Measurements from ENCODE around the gene TMEM163.

The TMEM163 gene

GRCh38 chr2:134714228-134714627 is 4.6 kb downstream of the TMEM163 start:
- Mint-ChIP-seq H3K4me3 (no peak overlapping the region), H3K4me1 (peaks cover 32% of the 10 kb centered on the region), H3K36me3 (ENCODE audit: low read depth) (no peaks in the 10 kb centered on the region), H3K27ac (no peak overlapping the region), H3K9me3 (no peaks in the 10 kb centered on the region), H3K27me3 (peaks cover 60% of the 10 kb centered on the region)
- ATAC-seq (peak; percentile 92), DNase-seq (no peak)

DNA sequence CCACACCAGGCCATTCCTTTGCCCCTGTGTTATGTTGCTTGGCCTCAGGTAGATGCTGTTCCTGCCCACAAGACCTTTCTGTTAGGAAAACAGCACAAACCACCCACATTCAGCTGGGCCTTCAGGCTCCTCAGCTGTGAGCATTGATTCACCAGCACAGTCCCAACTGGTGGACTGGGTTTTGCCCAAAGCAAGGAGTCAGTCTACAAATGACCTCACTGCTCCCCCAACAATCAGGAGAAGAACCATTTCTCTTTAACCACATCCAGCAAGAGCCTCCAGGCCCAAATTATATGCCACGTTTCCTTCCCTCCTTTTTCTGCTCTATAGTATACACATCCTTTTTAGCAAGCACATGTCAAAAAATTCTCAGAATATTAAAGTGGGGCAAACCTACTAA is 5.2 kb downstream of the TMEM163 start:
- Mint-ChIP-seq H3K9me3 (no peaks in the 10 kb centered on the region), H3K4me1 (peaks cover 32% of the 10 kb centered on the region), H3K4me3 (no peak overlapping the region), H3K27ac (no peak overlapping the region), H3K27me3 (peaks cover 66% of the 10 kb centered on the region), H3K36me3 (ENCODE audit: low read depth) (no peaks in the 10 kb centered on the region)
- DNase-seq (no peak), ATAC-seq (no peak)

GRCh38 chr2:134713176-134713575 is 5.6 kb downstream of the TMEM163 start:
- Mint-ChIP-seq H3K27ac (no peak overlapping the region), H3K4me1 (peaks cover 32% of the 10 kb centered on the region), H3K27me3 (peaks cover 65% of the 10 kb centered on the region), H3K4me3 (no peak overlapping the region), H3K36me3 (ENCODE audit: low read depth) (no peaks in the 10 kb centered on the region), H3K9me3 (no peaks in the 10 kb centered on the region)
- no peak for DNase-seq
- ATAC-seq, result no peak

GRCh38 chr2:134712736-134713135 is 6.1 kb downstream of the TMEM163 start:
- peaks cover 32% of the 10 kb centered on the region for H3K4me1 Mint-ChIP-seq
- no peaks in the 10 kb centered on the region for H3K9me3 Mint-ChIP-seq
- H3K27ac Mint-ChIP-seq, result no peak overlapping the region
- ATAC-seq (no peak), DNase-seq (no peak)
- H3K4me3 Mint-ChIP-seq, result no peak overlapping the region
- peaks cover 64% of the 10 kb centered on the region for H3K27me3 Mint-ChIP-seq
- no peaks in the 10 kb centered on the region for H3K36me3 Mint-ChIP-seq (ENCODE audit: low read depth)

GRCh38 chr2:134712299-134712698 is 6.5 kb downstream of the TMEM163 start:
- H3K9me3 Mint-ChIP-seq, result no peaks in the 10 kb centered on the region
- peaks cover 63% of the 10 kb centered on the region for H3K27me3 Mint-ChIP-seq
- no peak overlapping the region for H3K4me3 Mint-ChIP-seq
- H3K27ac Mint-ChIP-seq, result no peak overlapping the region
- H3K36me3 Mint-ChIP-seq (ENCODE audit: low read depth), result no peaks in the 10 kb centered on the region
- DNase-seq (no peak), ATAC-seq (no peak)
- H3K4me1 Mint-ChIP-seq, result peaks cover 31% of the 10 kb centered on the region

DNA sequence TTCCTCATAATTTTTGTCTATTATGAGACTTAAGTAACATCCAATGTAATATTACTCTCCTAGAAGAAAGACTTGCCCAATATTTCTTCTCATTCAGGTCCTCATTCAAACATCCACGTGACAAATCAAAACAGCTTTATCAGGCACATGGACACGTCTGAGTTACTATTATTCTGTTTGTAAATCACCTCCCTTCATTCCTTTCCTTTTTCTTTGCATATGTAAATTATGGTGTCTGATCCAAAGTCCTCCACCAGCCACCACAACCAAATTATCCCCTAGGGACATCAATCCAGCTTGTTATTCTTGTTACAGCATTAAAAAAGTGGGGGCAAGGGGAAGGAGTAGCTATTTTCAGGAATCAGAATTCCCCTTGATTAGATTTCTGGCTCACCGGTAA is 7.1 kb downstream of the TMEM163 start:
- no peak for DNase-seq
- H3K36me3 Mint-ChIP-seq (ENCODE audit: low read depth), result no peaks in the 10 kb centered on the region
- H3K4me3 Mint-ChIP-seq, result no peak overlapping the region
- H3K9me3 Mint-ChIP-seq, result no peaks in the 10 kb centered on the region
- H3K4me1 Mint-ChIP-seq, result peaks cover 30% of the 10 kb centered on the region
- H3K27ac Mint-ChIP-seq, result no peak overlapping the region
- H3K27me3 Mint-ChIP-seq, result peaks cover 60% of the 10 kb centered on the region
- no peak for ATAC-seq

DNA sequence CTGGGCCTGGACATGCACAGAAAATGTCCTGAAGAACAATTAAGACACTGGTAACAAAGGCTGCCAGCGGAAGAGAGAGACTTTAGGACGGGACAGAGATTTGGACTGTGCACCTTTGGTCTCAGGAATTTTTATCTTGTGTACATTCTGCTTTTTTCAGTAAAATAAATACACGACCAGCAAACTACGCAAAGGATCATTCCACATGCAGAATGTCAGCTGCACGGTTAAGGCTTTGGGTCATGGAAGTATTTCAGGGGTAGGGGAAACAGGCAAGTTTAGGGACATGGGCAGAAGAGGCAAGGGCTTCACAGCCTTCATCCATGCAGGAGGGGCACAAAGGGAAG is 11.5 kb downstream of the TMEM163 start:
- no peaks in the 10 kb centered on the region for H3K9me3 Mint-ChIP-seq
- H3K36me3 Mint-ChIP-seq (ENCODE audit: low read depth), result no peaks in the 10 kb centered on the region
- no peak overlapping the region for H3K4me3 Mint-ChIP-seq
- ATAC-seq (no peak), DNase-seq (no peak)
- no peak overlapping the region for H3K27ac Mint-ChIP-seq
- H3K4me1 Mint-ChIP-seq, result peaks cover 10% of the 10 kb centered on the region
- H3K27me3 Mint-ChIP-seq, result peaks cover 58% of the 10 kb centered on the region

DNA sequence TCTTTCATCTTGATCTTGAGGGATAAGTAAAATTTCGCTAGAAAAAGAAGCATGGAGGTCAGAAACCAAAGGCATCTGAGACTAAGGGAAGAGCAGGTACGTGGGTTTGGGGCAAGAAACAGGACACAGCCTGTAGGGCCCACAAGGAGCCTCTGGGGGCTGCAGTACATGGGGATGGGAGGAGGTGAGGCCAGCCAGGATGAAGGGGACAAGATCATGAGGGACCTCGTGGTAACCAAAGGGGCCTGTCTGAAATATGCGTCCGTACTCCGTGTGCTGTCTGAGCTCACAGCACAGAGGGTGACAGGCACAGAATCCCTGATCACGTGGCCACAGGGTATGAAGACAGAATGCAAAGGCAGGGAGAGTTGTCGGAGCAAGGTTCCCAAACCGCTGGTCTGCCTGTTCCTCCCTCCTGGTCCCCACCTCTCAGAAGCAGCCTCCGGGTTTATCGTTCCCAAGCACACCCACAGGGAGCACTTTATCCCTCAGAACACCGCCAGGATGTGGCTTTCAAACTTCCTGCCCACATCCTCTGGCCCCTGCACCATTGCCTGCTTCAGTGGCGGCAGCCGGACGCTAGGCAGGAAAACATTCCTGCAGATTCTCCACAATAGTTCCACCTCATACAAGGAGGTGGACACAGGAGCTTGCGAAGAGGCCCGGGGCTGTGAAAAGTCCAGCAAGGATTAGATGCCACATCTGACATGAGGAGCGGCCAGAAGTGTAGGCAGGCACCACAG is 12.0 kb downstream of the TMEM163 start:
- H3K27ac Mint-ChIP-seq, result no peak overlapping the region
- H3K4me1 Mint-ChIP-seq, result peaks cover 10% of the 10 kb centered on the region
- H3K27me3 Mint-ChIP-seq, result peaks cover 63% of the 10 kb centered on the region
- ATAC-seq (peak; percentile 77), DNase-seq (no peak)
- H3K4me3 Mint-ChIP-seq, result no peak overlapping the region
- no peaks in the 10 kb centered on the region for H3K9me3 Mint-ChIP-seq
- H3K36me3 Mint-ChIP-seq (ENCODE audit: low read depth), result no peaks in the 10 kb centered on the region

DNA sequence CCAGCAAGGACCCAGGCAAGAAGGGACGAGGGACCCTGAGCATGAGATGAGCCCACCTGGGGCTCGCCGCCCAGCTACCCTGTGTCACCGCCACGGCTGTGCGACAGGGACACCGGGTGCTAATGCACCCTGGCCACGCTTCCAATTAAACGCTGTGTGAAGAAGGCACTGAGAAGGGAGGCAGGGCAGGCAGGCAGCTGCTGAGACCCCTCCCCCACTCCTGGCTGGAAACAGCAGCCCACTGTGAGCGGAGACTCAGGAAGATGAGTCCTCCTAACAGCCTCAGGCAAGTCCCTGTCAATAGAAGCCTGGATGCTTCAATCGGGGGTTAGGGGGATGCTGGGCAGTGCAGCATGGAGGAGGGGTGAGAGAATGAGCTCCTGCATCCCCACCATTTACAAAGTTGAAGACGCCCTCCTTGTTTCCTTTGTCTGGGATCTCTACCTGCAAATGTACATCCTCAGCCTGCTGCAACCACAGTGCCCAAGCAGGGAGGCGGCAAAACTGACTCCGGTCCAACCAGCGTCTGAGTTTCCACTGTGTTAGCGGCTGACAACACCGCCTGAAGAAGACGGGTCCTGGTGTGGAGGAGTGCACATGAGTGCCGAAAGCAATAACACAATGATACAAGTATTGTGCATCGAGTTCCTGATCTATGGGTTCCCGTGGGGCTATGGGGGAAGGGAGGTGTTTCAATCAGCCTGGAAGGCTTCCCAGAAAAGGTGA is 12.8 kb downstream of the TMEM163 start:
- Mint-ChIP-seq H3K27ac (no peak overlapping the region), H3K4me1 (peaks cover 10% of the 10 kb centered on the region), H3K4me3 (no peak overlapping the region), H3K9me3 (no peaks in the 10 kb centered on the region), H3K27me3 (peaks cover 65% of the 10 kb centered on the region), H3K36me3 (ENCODE audit: low read depth) (no peaks in the 10 kb centered on the region)
- ATAC-seq (no peak), DNase-seq (no peak)

DNA sequence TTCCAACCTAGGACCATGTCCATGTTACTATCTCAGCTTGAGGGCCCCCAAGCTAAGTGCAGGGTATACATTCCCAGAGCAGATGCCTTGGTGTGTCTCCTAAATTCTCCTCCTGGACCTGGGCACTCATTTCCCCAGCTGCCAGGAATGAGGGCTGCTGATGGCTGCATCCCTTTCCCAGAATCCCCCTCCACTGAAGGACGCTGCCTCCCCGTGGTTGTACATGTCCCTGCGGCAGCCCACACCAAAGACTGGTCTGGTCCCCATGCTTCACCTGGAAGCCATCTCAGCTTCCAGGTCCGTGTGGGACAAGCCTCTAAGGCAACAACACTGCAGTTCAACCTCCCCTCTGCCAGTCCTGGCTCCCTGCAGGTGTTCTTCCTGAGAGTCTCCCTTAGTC is 14.6 kb downstream of the TMEM163 start:
- Mint-ChIP-seq H3K36me3 (ENCODE audit: low read depth) (no peaks in the 10 kb centered on the region), H3K9me3 (no peaks in the 10 kb centered on the region), H3K27me3 (peaks cover 59% of the 10 kb centered on the region), H3K4me1 (peaks cover 10% of the 10 kb centered on the region), H3K27ac (no peak overlapping the region), H3K4me3 (no peak overlapping the region)
- DNase-seq (no peak), ATAC-seq (no peak)

DNA sequence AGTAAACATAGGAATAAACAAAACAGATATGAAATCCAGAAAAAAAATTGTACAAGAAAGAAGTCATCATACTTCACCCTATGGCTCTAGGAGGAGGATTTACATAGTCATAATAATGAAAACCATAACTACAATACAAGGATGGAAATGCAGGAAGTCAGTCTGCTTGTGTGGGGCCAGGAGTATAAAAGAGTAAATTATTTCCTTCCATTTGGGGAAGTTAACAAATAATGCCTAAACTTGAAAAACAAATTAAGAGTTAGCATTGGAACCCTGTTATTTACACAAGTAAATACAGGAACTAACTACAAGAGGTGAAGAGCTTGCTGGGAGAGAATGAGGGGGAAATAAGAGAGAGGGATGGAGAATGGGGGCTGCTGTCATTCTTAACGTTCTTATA is 15.4 kb downstream of the TMEM163 start:
- DNase-seq (no peak), ATAC-seq (no peak)
- no peaks in the 10 kb centered on the region for H3K36me3 Mint-ChIP-seq (ENCODE audit: low read depth)
- no peaks in the 10 kb centered on the region for H3K9me3 Mint-ChIP-seq
- H3K4me1 Mint-ChIP-seq, result peaks cover 10% of the 10 kb centered on the region
- H3K4me3 Mint-ChIP-seq, result no peak overlapping the region
- H3K27ac Mint-ChIP-seq, result no peak overlapping the region
- H3K27me3 Mint-ChIP-seq, result peaks cover 53% of the 10 kb centered on the region

- Mint-ChIP-seq H3K4me3 (no peak overlapping the region), H3K36me3 (ENCODE audit: low read depth) (no peaks in the 10 kb centered on the region), H3K4me1 (peaks cover 2% of the 10 kb centered on the region), H3K27me3 (peaks cover 43% of the 10 kb centered on the region), H3K9me3 (no peaks in the 10 kb centered on the region), H3K27ac (no peak overlapping the region)
- no peak for ATAC-seq
- DNase-seq, result no peak
These were observed 18.1 kb downstream of the TMEM163 start for GRCh38 chr2:134700730-134701129.

DNA sequence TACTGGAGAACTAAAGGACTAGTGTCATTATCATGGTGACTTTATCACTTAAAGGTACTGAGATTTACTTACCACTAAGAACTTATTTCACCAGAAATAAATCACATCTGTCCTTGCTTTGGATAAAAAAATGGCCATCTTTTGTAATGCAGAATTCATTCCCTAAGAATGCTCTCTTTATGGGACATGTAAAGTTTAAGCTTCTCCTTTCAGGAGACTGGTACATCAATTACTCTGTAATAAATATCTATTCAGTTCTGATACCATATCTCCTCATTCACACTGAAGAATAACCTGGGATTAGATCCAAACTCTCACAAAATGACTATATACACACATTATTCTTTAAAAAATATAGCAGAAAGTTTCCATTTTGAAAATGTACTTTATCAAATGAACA is 24.4 kb downstream of the TMEM163 start:
- ATAC-seq (no peak), DNase-seq (no peak)
- H3K36me3 Mint-ChIP-seq (ENCODE audit: low read depth), result no peaks in the 10 kb centered on the region
- no peak overlapping the region for H3K27ac Mint-ChIP-seq
- peaks cover 13% of the 10 kb centered on the region for H3K27me3 Mint-ChIP-seq
- no peaks in the 10 kb centered on the region for H3K4me1 Mint-ChIP-seq
- no peaks in the 10 kb centered on the region for H3K9me3 Mint-ChIP-seq
- H3K4me3 Mint-ChIP-seq, result no peak overlapping the region

DNA sequence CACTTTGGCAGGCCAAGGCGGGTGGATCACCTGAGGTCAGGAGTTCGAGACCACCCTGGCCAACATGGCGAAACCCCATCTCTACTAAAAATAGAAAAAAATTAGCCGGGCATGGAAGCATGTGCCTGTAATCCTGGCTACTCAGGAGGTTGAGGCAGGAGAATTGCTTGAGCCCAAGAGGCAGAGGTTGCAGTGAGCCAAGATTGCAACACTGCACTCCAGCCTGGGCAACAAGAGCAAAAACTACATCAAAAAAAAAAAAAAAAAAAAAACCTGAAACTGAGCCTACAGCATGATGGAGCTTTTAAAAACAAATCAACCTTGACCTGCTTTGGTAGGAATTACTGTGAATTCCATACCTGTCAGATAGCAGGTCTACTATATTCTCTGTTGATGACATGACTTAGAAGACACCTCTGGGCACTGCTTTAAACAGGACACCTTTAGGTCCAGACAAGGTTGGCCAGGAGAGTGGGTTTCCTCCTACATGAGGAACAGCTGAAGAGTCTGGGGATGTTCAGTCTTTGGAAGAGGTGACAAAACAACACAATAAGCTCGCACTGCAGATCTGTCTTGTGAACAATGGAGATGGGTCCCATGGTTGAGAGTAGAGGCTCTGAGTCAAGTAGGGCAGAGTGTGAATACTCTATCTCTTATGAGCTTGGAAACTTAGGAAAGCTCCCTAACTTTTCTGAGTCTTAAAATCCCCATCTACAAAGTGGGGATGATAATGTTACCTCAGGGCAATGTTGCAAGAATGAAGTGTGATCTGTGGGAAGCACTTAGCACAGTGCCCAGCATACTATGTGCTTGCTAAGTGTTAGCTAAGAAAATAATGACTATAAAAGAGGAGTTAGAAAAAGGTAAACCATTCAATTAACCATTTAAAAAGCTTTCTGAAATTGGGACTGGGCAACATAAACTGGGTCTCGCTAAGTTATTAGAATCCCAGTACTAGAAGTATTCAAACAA is 25.2 kb downstream of the TMEM163 start:
- Mint-ChIP-seq H3K27me3 (peaks cover 13% of the 10 kb centered on the region), H3K4me1 (no peaks in the 10 kb centered on the region), H3K36me3 (ENCODE audit: low read depth) (no peaks in the 10 kb centered on the region), H3K4me3 (no peak overlapping the region), H3K27ac (no peak overlapping the region), H3K9me3 (no peaks in the 10 kb centered on the region)
- no peak for ATAC-seq
- no peak for DNase-seq

DNA sequence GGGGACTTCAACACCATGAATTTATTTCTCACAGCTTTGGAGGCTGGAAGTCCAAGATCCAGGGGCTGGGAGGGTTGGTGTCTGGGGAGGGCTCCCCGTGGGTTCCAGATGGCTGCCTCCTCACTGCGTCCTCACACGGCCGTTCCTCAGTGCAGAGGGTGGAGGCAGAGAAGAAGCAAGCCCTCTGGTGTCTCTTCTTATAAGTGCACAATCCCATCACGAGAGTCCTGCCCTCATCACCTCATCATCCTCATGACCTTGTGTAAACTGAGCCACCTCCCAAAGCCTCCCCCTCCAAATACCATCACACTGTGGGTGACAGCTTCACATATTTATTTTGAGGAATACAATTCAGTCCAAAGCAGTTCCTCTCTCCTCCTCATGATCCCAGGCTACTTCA is 26.3 kb downstream of the TMEM163 start:
- ATAC-seq (no peak), DNase-seq (no peak)
- Mint-ChIP-seq H3K27me3 (peaks cover 6% of the 10 kb centered on the region), H3K27ac (no peak overlapping the region), H3K4me3 (no peak overlapping the region), H3K9me3 (no peaks in the 10 kb centered on the region), H3K4me1 (no peaks in the 10 kb centered on the region), H3K36me3 (ENCODE audit: low read depth) (no peaks in the 10 kb centered on the region)

Data from activated naive CD8-positive, alpha-beta T cell treated with anti-CD3 and anti-CD28 coated beads, Interleukin-2, amount 50 U/mL, for 24 hours (primary cell).